Astrocyte (in vitro differentiated cells and primary cell): ENCODE results near the gene RGS16.

ENCODE experiments used
- CTCF ChIP-seq: IDR thresholded peaks from 2 replicates; pipeline ENCODE4 v1.5.1; 2011; ENCODE audit warnings: low read depth, mild to moderate bottlenecking, inconsistent platforms, low read length, moderate library complexity; ENCODE audit not compliant: insufficient read depth
- EZH2 ChIP-seq: IDR thresholded peaks from 2 replicates; pipeline ENCODE4 v1.6.1; 2012; ENCODE audit warnings: mild to moderate bottlenecking, low read length, inconsistent platforms; ENCODE audit not compliant: insufficient read depth

GRCh38 chr1:182568647-182569284 lies 35.4 kb downstream of the RGS16 start:
- TF ChIP-seq CTCF (no peak), EZH2 (no peak)
